GM19351 (cell line): ENCODE measurements around the gene CDK11B.
"Not testable (repeated sequence)": the region's sequence is repeated elsewhere in the genome, so short reads cannot be mapped to it uniquely, and the experiment has no call there.

Experiments
- ATAC-seq: cut with Tn5 transposase; IDR thresholded peaks from one replicate; pipeline ENCODE4 v1.9.1; 2021; ENCODE audit warnings: mild to moderate bottlenecking, moderate library complexity; ENCODE audit not compliant: unreplicated experiment

The CDK11B gene

DNA sequence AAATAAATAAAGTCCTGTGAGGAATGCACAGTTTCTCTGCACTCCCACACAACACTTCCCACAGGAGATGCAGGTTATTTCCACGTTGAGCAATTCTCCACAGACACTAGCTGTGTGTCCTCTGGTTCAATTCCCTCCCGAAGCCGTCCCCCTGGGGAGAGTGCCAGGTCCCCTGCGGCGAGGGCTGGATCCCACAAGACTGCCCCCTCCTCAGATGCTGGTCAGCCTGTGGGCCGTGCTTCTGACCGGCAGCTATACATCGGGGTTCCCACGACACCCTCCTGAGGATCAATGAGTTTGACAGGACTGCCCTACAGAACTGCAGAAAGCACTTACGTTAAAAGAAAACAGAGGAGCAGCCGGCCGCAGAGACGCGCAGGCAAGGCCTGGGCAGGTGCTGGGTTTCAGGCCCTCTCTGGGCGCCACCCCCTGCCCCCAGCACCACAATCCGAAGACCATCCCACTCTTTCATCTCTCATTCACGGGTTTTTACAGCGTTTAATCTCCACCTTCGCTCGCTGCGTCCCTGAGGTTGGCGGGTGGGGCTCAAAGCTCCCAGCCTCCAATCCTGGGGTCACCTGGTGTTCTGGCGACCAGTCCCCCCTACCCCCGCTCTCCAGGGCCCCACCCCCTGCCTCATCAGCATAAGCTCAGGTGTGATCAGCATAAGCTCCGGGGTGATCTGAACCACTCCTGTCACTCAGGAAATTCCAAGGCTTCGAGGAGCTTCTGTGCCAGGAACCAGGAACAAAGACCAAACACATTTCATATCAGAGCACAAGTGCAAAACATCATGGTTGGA is 24.5 kb upstream of the CDK11B start:
- ATAC-seq, result no peak

- ATAC-seq, result no peak
These were observed 22.1 kb upstream of the CDK11B start for GRCh38 chr1:1680912-1681273.

GRCh38 chr1:1680031-1680911 is 21.5 kb upstream of the CDK11B start:
- no peak for ATAC-seq

GRCh38 chr1:1678581-1679380 is 20.0 kb upstream of the CDK11B start:
- ATAC-seq, result peak; percentile 35

DNA sequence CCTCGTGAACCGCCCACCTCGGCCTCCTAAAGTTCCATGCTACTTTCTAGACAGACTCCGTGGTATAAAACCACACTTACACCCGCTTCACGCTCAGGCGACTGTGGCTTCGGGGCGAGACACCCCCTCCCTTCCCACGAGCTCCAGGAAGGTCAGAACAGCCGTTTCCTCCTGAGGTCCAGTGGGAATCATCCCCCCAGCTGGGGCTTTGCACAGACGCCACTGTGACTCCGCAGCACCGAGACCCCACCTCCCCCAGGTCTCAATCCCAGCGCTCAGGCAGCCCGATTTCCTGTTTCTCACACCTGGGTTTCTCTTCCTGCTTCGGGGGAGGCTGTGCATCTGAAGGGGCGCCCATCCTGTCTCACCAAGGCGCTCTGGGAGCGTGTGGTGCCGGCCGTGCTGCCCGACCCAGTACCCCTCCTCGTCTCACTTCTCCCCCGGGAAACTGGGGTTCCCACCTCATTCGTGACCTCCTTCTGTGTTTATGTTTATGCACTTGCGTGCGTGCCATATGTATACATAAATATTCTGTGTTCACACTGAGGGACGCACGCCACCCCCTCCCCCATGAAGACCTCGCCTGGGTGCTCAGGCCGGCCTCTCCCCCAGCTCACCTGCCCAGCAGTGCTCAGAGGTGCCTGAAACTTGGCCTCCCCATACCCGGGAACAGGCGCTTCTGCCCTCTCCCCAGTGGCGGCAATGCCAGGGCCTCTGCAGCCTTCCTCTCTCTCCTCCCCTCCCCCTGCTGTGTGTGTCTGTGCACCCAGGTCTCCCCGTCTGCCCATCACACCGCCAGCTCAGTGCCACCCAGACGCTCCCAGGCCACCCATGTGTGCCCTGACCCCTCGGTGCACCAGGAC is 19.1 kb upstream of the CDK11B start:
- ATAC-seq, result peak; percentile 61

- not testable (repeated sequence) for ATAC-seq
These were observed 17.3 kb upstream of the CDK11B start for GRCh38 chr1:1676087-1676486.

DNA sequence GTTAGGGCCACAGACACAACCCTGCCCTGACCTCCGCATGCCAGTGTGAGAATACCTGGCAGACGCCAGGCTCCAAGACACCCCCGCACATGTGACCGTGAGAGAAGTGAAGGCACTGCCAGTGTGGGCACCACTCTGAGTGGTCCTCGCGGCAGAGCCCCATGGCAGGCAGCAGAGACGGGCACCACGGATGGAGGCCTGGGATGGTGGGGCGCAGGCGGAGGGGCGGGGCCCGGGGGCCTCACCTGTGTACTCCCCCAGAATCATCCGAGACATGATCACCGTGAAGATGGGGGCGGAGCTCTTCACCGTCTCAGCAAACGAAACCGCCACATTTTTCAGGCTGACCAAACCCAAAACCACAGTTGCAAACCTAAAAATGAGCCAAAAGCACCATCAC is 16.4 kb upstream of the CDK11B start:
- ATAC-seq, result not testable (repeated sequence)

- ATAC-seq, result not testable (repeated sequence)
These were observed 16.0 kb upstream of the CDK11B start for GRCh38 chr1:1674806-1675205.

DNA sequence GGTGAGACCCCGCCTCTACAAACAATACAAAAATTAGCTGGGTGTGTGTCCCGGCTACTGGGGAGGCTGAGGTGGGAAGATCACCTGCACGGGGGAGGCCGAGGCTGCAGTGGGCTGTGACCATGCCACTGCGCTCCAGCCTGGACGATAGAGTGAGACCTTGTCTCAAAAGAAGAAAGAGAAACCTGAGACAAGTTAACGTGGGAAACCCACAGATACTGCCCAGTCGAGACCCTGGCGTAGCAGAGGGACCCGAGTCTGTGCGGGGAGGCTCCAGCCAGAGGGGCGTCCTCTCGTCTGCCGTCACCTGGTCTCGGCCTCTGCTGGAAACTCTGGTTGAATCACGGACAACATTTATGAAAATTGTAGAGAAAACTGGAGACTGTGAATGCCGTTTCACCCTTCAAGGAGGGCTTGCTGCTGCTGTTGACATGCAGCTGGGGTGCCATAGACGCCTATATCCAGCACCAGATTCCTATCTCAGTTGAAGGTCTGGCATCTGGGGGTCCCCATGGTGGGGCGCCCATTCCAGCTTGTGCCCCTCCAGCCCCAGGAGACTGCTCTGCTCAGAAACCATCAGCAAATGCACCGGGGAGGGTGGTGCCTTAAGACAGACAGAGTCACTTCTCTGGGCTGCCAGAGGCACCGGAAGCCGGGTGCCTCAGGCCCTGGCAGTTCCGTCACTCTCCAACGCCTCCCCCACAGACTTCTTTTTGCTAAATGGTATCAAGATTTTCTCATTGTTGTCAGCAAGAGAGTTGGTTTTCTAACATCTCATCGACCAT is 13.6 kb upstream of the CDK11B start:
- no peak for ATAC-seq

- ATAC-seq, result no peak
These were observed 12.7 kb upstream of the CDK11B start for GRCh38 chr1:1671365-1672119.

DNA sequence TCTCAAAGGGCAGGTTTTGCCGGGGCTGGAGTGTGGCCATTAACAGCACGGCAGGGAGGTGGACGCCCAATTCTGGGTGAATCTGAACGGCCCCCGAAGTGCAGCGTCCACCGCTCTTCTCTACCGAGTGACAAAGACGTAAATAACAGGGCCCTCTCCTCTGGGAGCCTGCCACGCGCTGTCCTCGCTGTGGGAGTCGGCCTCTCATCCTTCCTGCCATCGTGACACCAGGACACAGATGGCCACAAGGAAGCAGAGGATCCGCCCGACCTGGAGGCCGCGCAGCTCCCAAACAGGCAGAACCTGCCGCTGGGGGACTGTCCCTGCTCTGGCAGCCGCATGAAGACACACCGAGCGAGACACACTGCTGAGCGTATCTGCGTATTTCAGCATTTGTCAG is 12.1 kb upstream of the CDK11B start:
- no peak for ATAC-seq

DNA sequence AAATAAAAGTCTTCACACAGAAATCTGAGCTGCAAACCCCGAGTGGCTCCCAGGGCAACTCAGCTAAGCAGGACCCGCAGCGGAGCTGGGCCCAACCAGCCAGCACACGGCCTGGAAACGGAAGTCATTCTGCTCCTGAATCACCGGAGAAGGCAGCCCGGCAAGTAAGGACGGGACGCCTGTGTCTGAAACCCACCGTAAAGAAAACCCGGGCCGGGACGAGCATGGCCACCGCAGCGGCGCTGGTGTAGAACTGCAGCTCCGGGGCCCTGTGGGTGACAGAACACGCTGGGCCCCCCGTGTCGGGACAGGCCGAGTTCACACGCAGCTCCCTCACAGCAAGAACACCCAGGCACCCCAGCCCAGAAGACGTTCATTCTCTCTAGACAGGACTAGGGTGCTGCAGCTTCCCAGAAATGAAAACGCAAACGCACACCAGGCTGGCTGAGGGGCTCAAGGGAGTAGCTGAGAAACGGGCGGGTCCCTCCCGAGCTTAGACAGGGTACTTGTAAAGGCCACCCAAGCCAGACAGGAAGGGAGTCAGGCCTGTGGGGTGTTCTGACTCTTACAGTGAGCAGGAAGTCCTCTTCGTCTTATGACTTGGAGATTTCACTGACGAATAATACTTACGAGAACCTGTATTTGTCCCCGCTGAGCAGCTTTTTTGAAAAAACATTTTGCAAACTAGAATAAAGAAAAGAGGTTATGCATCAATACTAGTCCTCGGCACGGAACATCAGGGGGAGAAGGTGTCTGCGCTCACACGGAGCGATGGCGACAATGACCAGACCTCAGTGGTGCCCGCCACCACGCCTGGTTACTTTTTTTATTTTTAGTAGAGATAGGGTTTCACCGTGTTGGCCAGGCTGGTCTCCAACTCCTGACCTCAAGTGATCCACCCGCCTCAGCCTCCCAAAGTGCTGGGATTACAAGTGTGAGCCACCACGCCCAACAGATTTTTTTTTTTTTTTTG is 10.9 kb upstream of the CDK11B start:
- no peak for ATAC-seq

- no peak for ATAC-seq
These were observed 7.7 kb upstream of the CDK11B start for GRCh38 chr1:1666526-1666925.

GRCh38 chr1:1665815-1666251 is 7.0 kb upstream of the CDK11B start:
- no peak for ATAC-seq

GRCh38 chr1:1664941-1665814 is 6.4 kb upstream of the CDK11B start:
- ATAC-seq, result no peak

- ATAC-seq, result not testable (repeated sequence)
These were observed 5.5 kb upstream of the CDK11B start for GRCh38 chr1:1664318-1664717.
